Right hindlimb (tissue), 1 donor: ENCODE measurements around the gene DHODH.
"Not testable (repeated sequence)": the region's sequence is repeated elsewhere in the genome, so short reads cannot be mapped to it uniquely, and the experiment has no call there.

Experiments used
- DNase-seq: peaks from one replicate; pipeline ENCODE4 v3.0.0-alpha.2; 2018

Gene DHODH

GRCh38 chr16:72054254-72054847 lies 45.8 kb downstream of the DHODH start, which contains the start of gene HP:
HP (plus strand) TSS chr16:72054505; CDS start chr16:72054653, 148 bp downstream.
- DNase-seq = not testable (repeated sequence)

DNA sequence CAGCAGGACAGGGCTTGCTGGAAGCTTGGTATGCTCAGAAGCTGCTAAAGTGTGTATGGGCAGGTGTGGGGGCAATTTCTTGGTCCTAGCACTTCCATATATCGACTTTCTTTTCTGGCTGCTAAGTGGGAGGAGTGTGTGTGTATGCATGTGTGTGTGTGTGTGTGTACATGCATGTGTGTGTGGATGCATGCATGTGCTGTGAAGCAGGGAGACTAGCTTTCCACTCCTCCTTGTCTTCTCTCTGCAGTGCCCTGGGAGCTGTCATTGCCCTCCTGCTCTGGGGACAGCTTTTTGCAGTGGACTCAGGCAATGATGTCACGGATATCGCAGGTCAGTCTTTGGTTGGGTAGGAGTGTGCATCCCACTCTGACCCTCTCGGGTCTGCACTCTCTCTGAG lies 47.4 kb downstream of the DHODH start:
- no peak for DNase-seq

DNA sequence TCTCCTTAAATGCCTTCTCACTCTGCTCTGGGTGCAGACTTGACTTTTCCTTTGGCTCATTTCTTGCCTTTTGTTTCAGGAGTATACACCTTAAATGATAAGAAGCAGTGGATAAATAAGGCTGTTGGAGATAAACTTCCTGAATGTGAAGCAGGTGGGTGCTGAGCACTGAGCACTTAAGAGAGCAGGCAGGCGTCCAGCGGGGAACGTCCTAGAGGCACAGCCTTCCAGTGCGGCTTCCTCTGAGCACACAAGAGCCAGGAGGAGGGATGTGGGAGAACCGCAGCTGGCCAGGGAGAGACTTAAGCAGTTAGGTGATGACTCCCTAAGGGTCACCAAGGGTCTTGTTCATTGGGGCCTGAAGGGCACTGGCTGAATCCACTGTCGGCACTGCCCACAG lies 48.8 kb downstream of the DHODH start:
- DNase-seq = not testable (repeated sequence)

DNA sequence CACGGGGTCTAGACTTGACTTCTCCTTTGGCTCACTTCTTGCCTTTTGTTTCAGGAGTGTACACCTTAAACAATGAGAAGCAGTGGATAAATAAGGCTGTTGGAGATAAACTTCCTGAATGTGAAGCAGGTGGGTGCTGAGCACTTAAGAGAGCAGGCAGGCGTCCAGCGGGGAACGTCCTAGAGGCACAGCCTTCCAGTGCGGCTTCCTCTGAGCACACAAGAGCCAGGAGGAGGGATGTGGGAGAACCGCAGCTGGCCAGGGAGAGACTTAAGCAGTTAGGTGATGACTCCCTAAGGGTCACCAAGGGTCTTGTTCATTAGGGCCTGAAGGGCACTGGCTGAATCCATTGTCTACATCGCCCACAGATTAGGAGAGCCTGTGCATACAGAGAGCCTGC lies 50.5 kb downstream of the DHODH start:
- DNase-seq = not testable (repeated sequence)

DNA sequence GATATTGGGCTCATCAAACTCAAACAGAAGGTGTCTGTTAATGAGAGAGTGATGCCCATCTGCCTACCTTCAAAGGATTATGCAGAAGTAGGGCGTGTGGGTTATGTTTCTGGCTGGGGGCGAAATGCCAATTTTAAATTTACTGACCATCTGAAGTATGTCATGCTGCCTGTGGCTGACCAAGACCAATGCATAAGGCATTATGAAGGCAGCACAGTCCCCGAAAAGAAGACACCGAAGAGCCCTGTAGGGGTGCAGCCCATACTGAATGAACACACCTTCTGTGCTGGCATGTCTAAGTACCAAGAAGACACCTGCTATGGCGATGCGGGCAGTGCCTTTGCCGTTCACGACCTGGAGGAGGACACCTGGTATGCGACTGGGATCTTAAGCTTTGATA lies 51.9 kb downstream of the DHODH start:
- DNase-seq = no peak

- DNase-seq = no peak
These were observed 53.0 kb downstream of the DHODH start for GRCh38 chr16:72061564-72061963.

- no peak for DNase-seq
These were observed 55.9 kb downstream of the DHODH start for GRCh38 chr16:72064361-72064894.

DNA sequence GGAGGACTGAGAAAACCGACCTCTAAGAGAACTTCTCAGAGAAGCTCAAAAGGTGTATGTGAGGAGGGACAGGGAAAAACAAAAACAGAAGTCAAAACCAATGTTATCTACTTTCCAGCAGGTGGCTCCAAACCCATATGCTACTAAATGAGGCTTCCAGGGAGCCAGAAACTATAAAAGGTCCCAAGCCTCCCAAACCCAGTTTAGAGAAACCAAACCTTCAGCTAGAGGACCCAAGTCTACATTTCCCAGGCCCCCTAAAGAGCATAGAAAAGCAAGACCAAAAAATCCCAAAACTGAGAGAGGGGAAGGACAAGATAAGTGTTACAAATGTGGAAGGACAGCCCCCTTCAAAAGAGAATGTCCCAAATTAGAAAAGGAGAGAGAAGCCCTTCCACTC lies 58.2 kb downstream of the DHODH start:
- DNase-seq = no peak

DNA sequence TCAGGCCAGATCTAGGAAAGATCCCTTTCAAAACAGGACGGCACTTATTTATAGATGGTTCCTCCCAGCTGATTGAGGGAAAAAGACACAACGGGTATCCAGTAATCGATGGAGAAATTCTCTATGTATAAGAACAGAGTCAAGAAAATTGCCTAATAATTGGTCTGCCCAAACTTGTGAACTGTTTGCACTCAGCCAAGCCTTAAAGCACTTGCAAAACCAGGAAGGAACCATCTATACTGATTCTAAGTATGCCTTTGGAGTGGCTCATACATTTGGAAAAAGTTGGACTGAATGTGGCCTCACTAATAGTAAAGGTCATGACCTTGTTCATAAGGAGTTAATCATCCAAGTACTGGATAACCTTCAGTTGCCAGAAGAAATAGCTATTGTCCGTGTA lies 60.4 kb downstream of the DHODH start:
- DNase-seq = no peak

GRCh38 chr16:72072514-72073342 lies 64.2 kb downstream of the DHODH start:
- no peak for DNase-seq

DNA sequence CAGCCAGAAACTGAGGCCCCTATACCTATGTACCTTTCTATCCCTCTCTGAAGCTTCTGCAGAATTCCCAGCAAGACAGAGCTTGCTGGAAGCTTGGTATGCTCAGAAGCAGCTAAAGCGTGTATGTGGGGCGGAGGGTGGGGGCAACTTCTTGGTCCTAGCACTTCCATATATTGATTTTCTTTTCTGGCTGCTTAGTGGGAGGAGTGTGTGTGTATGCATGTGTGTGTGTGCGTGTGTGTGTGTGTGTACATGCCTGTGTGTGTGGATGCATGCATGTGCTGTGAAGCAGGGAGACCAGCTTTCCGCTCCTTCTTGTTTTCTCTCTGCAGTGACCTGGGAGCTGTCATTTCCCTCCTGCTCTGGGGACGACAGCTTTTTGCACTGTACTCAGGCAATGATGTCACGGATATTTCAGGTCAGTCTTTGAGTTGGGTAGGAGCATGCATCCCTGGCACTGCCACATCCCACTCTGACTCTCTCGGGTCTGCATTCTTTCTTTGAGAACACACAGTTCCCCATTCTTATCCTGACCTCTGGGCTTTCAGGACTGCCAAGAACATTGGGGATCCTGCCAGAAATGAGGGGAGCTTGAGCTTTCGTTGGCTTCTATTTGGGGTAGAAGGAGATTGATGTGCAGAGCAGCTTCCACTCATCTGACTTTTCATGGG lies 65.2 kb downstream of the DHODH start:
- DNase-seq = no peak

DNA sequence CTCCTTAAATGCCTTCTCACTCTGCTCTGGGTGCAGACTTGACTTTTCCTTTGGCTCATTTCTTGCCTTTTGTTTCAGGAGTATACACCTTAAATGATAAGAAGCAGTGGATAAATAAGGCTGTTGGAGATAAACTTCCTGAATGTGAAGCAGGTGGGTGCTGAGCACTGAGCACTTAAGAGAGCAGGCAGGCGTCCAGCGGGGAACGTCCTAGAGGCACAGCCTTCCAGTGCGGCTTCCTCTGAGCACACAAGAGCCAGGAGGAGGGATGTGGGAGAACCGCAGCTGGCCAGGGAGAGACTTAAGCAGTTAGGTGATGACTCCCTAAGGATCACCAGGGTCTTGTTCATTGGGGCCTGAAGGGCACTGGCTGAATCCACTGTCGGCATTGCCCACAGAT lies 66.5 kb downstream of the DHODH start:
- DNase-seq = not testable (repeated sequence)
